Measurements from ENCODE around the gene MCC.

DNA sequence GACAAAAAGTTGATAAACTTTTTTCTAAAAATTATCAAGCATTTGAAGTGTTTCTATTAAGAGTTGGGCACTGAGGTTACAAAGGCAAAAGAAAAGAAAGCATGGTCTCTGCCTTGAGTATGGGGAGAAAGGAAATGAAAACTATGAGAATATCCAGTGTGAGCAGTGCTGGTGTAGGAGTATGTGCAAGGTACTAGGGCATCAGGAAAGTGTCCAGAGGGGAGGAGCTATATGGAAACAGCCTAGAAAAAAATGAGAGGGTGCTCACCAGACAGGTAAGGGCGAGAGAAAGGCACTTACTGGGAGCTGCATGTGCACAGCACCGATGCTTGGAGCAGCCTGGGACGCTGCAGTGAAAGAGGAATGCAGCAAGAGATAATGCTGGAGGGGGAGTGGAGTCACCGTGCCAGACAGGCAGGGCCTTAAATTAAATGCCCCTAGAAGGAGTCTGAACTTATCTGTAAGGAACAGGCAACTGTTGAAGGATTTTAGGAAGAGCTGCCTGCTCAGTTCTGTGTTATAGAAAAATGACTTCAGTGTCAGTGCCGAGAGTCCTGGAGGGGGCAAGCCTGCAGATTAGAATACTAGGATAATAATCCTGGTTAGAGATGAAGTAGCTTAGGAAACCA is 14.0 kb downstream of the MCC start:
- TF ChIP-seq CTCF (IDR thresholded peaks at IDR 0.05; ENCODE audit: low read depth, low read length, missing input control) (no peak), RAD21 (IDR thresholded peaks at IDR 0.05) (no peak), JUND (IDR thresholded peaks at IDR 0.05) (no peak), YY1 (IDR thresholded peaks at IDR 0.05) (no peak), ATF3 (IDR thresholded peaks at IDR 0.05) (no peak), TAF1 (conservative IDR thresholded peaks at IDR 0.05) (no peak), SP1 (IDR thresholded peaks at IDR 0.05) (no peak), HNF4A (conservative IDR thresholded peaks at IDR 0.05) (no peak), GABPA (IDR thresholded peaks at IDR 0.05 in 1 of 2, conservative IDR thresholded peaks at IDR 0.05 in 1 of 2) (no peak), FOXA1 (IDR thresholded peaks at IDR 0.05) (no peak)
- TF ChIP-seq, protein P1, sequence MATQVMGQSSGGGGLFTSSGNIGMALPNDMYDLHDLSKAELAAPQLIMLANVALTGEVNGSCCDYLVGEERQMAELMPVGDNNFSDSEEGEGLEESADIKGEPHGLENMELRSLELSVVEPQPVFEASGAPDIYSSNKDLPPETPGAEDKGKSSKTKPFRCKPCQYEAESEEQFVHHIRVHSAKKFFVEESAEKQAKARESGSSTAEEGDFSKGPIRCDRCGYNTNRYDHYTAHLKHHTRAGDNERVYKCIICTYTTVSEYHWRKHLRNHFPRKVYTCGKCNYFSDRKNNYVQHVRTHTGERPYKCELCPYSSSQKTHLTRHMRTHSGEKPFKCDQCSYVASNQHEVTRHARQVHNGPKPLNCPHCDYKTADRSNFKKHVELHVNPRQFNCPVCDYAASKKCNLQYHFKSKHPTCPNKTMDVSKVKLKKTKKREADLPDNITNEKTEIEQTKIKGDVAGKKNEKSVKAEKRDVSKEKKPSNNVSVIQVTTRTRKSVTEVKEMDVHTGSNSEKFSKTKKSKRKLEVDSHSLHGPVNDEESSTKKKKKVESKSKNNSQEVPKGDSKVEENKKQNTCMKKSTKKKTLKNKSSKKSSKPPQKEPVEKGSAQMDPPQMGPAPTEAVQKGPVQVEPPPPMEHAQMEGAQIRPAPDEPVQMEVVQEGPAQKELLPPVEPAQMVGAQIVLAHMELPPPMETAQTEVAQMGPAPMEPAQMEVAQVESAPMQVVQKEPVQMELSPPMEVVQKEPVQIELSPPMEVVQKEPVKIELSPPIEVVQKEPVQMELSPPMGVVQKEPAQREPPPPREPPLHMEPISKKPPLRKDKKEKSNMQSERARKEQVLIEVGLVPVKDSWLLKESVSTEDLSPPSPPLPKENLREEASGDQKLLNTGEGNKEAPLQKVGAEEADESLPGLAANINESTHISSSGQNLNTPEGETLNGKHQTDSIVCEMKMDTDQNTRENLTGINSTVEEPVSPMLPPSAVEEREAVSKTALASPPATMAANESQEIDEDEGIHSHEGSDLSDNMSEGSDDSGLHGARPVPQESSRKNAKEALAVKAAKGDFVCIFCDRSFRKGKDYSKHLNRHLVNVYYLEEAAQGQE (IDR thresholded peaks at IDR 0.05) = no peak
- TF ChIP-seq, protein P2, sequence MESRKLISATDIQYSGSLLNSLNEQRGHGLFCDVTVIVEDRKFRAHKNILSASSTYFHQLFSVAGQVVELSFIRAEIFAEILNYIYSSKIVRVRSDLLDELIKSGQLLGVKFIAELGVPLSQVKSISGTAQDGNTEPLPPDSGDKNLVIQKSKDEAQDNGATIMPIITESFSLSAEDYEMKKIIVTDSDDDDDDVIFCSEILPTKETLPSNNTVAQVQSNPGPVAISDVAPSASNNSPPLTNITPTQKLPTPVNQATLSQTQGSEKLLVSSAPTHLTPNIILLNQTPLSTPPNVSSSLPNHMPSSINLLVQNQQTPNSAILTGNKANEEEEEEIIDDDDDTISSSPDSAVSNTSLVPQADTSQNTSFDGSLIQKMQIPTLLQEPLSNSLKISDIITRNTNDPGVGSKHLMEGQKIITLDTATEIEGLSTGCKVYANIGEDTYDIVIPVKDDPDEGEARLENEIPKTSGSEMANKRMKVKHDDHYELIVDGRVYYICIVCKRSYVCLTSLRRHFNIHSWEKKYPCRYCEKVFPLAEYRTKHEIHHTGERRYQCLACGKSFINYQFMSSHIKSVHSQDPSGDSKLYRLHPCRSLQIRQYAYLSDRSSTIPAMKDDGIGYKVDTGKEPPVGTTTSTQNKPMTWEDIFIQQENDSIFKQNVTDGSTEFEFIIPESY (IDR thresholded peaks at IDR 0.05) = no peak

All from liver (tissue), 3 donors.